ENCODE data around the gene NTF3. TPM values are rescaled to one million over a fixed set of nuclear protein-coding genes. Genes with fewer than 3 reads are reported as not detected.

NTF3 gene
- total and polyA plus RNA-seq, 2 of the 8 experiments (the other 6 are each of a cell fraction or from before 2014, with no cell fraction given) = 1.4 to 2.3 TPM

- Histone ChIP-seq H4K8ac (ENCODE audit: extremely low read depth, insufficient read depth, low read length) (no peak overlapping the region), H3K23ac (ENCODE audit: insufficient read length) (no peak overlapping the region), H3K4me1 (replicated peaks in 1 of 4; ENCODE audit: control insufficient read depth in 3 of 4, insufficient read depth in 4 of 4, low read length in 3 of 4) (no peaks in the 10 kb centered on the region; a peak in 2 of 7 replicates), H3K36me3 (ENCODE audit: control insufficient read depth in 2 of 4, insufficient read depth in 4 of 4, low read length in 3 of 4) (no peaks in the 10 kb centered on the region), H3K4me2 (ENCODE audit: insufficient read depth in 1 of 2, low read depth in 2 of 2, low read length in 2 of 2) (no peak overlapping the region), H4K20me1 (replicated peaks in 1 of 2; ENCODE audit: control insufficient read depth in 1 of 2, insufficient read depth in 2 of 2, low read length in 2 of 2) (no peaks in the 10 kb centered on the region), H3K14ac (ENCODE audit: insufficient read length) (no peak overlapping the region), H4K91ac (replicated peaks; ENCODE audit: insufficient read length, low read length) (no peak overlapping the region), H3K27ac (ENCODE audit: low read depth, low read length) (no peak overlapping the region), H2BK20ac (ENCODE audit: low read length) (no peak overlapping the region), H3K79me1 (ENCODE audit: low read depth, low read length) (no peaks in the 10 kb centered on the region), H3K9me3 (ENCODE audit: insufficient read depth in 2 of 2, low read depth in 1 of 2, low read length in 1 of 2) (no peaks in the 10 kb centered on the region), H3K27me3 (replicated peaks in 1 of 4; ENCODE audit: control insufficient read depth in 3 of 4, extremely low read depth in 1 of 4, insufficient read depth in 3 of 4, low read length in 3 of 4) (no peaks in the 10 kb centered on the region), H3K23me2 (ENCODE audit: low read depth, low read length) (no peaks in the 10 kb centered on the region), H4K5ac (ENCODE audit: insufficient read length, low read depth, low read length) (no peak overlapping the region), H2BK120ac (replicated peaks; ENCODE audit: low read depth, low read length) (no peak overlapping the region), H3K56ac (replicated peaks; ENCODE audit: insufficient read length, low read depth, low read length) (no peak overlapping the region), H2AK5ac (ENCODE audit: low read depth, low read length) (no peak overlapping the region), H3K79me2 (ENCODE audit: control insufficient read depth in 1 of 2, insufficient read depth in 2 of 2, low read length in 2 of 2) (no peaks in the 10 kb centered on the region), H3K4ac (replicated peaks; ENCODE audit: insufficient read length, low read depth, low read length) (no peak overlapping the region), H3K9ac (replicated peaks in 1 of 4; ENCODE audit: extremely low read depth in 1 of 4, low read depth in 3 of 4, low read length in 3 of 4) (no peak overlapping the region), H3K4me3 (ENCODE audit: extremely low read depth in 1 of 4, insufficient read depth in 2 of 4, low read depth in 3 of 4, low read length in 4 of 4) (no peak overlapping the region), H2AFZ (ENCODE audit: low read length) (no peak overlapping the region), H2BK12ac (ENCODE audit: low read depth, low read length) (no peak overlapping the region), H3K18ac (ENCODE audit: extremely low read depth, low read length) (no peak overlapping the region), H2BK15ac (ENCODE audit: low read length) (no peak overlapping the region), H2BK5ac (ENCODE audit: low read depth, low read length) (no peak overlapping the region)
- FAIRE-seq (no peak), DNase-seq (ENCODE audit: low read depth in 1 of 2, low spot score in 2 of 2) (peak in 1 of 2 experiments; percentile 20)
- 94% methylated on average over 2 of the region's 2 CpGs; no CpG with 5 or more reads in 1 of the 2 experiments for WGBS, 2 experiments (ENCODE audit: extremely low coverage in 1 of 2, insufficient coverage in 1 of 2, insufficient read length in 1 of 2, insufficient replicate concordance in 2 of 2, low coverage in 1 of 2, low lambda C conversion rate in 2 of 2, missing lambda C conversion rate in 1 of 2)
- CTCF ChIA-PET (ENCODE audit: partially characterized antibody) = interaction anchor here (0.7 to 2.0 kb wide), 6 partner anchors 13 to 306 kb away, joined by 4 to 7 read pairs (median 5); no protein-coding TSS in a partner anchor
- POLR2A ChIA-PET (ENCODE audit: partially characterized antibody) = no interaction called here
- TF ChIP-seq CEBPB (IDR thresholded peaks at IDR 0.05; ENCODE audit: low read depth, low read length) (no peak), SUZ12 (IDR thresholded peaks at IDR 0.05; ENCODE audit: low read length) (no peak), CBX5 (IDR thresholded peaks at IDR 0.05; ENCODE audit: low read depth, low read length) (no peak), POU5F1 (IDR thresholded peaks at IDR 0.05; ENCODE audit: low read depth, low read length) (no peak), ASH2L (IDR thresholded peaks at IDR 0.05; ENCODE audit: low read length) (no peak), BCL11A (IDR thresholded peaks at IDR 0.05; ENCODE audit: low read depth in 2 of 2, low read length in 2 of 2) (no peak), NANOG (IDR thresholded peaks at IDR 0.05; ENCODE audit: insufficient read depth, low read depth, low read length, poor library complexity, severe bottlenecking) (no peak), MAX (IDR thresholded peaks at IDR 0.05) (no peak), HDAC6 (IDR thresholded peaks at IDR 0.05; ENCODE audit: low read depth, low read length) (no peak), EZH2 (IDR thresholded peaks at IDR 0.05; ENCODE audit: low read depth, low read length, severe bottlenecking) (no peak), CREB1 (IDR thresholded peaks at IDR 0.05) (no peak), JUN (IDR thresholded peaks at IDR 0.05; ENCODE audit: low read depth, low read length) (no peak), KDM1A (IDR thresholded peaks at IDR 0.05; ENCODE audit: borderline replicate concordance, low read length) (no peak), TAF7 (optimal IDR thresholded peaks at IDR 0.05; ENCODE audit: borderline replicate concordance, low read depth, low read length) (no peak)
Observed at GRCh38 chr12:5505751-5506150, 73.8 kb downstream of the NTF3 start.
